ENCODE measurements around the gene URM1. TPM values are rescaled to one million over a fixed set of nuclear protein-coding genes. Genes with fewer than 3 reads are reported as not detected.

URM1 gene
- total and polyA plus RNA-seq, 10 of the 15 experiments (the other 5 are each of a cell fraction or from before 2014, with no cell fraction given): 7.9 to 75.8 (median 63.7) TPM

DNA sequence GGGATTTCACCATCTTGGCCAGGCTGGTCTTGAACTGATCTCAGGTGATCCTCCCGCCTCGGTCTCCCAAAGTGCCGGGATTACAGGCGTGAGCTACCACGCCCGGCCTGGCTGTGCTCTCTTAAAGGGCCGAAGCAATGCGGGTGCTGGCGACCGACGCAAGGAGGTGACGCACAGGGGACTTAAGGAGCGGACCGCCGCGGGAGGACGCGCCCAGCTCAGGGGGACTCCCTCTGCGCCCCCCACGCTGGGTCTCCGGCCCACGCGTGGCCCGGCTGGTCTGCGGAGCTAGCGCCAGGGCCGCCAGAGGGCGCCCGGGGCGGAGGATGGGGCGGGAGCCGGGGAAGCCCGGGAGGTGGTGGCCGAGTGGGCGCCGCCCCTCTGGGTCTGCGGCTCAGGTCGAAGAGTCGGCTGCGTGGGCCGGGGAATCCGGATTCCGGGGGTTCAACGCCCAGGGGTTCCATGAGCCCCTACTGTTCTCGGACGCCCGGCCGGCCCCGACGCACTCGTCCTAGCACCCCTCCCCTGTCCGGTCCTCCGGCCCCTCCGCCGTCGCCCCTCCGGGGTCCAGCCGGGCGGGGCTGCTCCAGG lies 49.0 kb downstream of the URM1 start (continued):
- TF ChIP-seq ZBTB11 (CRISPR knock-in tag; IDR thresholded peaks at IDR 0.05) (no peak), ZNF24 (IDR thresholded peaks at IDR 0.05) (no peak), CBX5 (IDR thresholded peaks at IDR 0.05; ENCODE audit: low read depth) (no peak; the same call in 1 of the 2 replicates), RAD21 (IDR thresholded peaks at IDR 0.05; ENCODE audit: insufficient read depth, low read depth, low read length) (peak; percentile 29; the same call in 1 of the 2 replicates), NFYB (IDR thresholded peaks at IDR 0.05; ENCODE audit: insufficient read depth, low read depth, low read length) (no peak), TCF3 (IDR thresholded peaks at IDR 0.05; ENCODE audit: borderline replicate concordance, insufficient read depth, low read depth, low read length) (no peak), BCL11A (IDR thresholded peaks at IDR 0.05; ENCODE audit: low read depth, low read length) (no peak), NRF1 (conservative IDR thresholded peaks at IDR 0.05; ENCODE audit: low read depth, low read length) (no peak), GABPA (IDR thresholded peaks at IDR 0.05; ENCODE audit: low read depth) (no peak), IRF4 (IDR thresholded peaks at IDR 0.05; ENCODE audit: low read depth, low read length) (no peak), BRCA1 (IDR thresholded peaks at IDR 0.05; ENCODE audit: low read depth, low read length) (no peak), RBBP5 (conservative IDR thresholded peaks at IDR 0.05) (no peak)
- TF ChIP-seq, protein P1, sequence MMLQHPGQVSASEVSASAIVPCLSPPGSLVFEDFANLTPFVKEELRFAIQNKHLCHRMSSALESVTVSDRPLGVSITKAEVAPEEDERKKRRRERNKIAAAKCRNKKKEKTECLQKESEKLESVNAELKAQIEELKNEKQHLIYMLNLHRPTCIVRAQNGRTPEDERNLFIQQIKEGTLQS (IDR thresholded peaks at IDR 0.05; ENCODE audit: borderline replicate concordance, extremely low read depth, low read depth, low read length): no peak

Data from GM12878 (cell line).